ENCODE results near the gene CENPC.
A peak's percentile ranks its signal among the peaks of the same experiment; 100 is the strongest.
"Not testable (repeated sequence)": the region's sequence is repeated elsewhere in the genome, so short reads cannot be mapped to it uniquely, and the experiment has no call there.

Gene CENPC

GRCh38 chr4:67466751-67467150 is 78.6 kb downstream of the CENPC start:
- no peak for DNase-seq (ENCODE audit: low read depth in 2 of 2)

- no peak for DNase-seq (ENCODE audit: low read depth in 2 of 2)
Measured at GRCh38 chr4:67465763-67466052, 79.6 kb downstream of the CENPC start.

- DNase-seq (ENCODE audit: low read depth in 2 of 2), result no peak
Measured at GRCh38 chr4:67465032-67465762, 80.1 kb downstream of the CENPC start.

GRCh38 chr4:67460574-67460973 is 84.7 kb downstream of the CENPC start:
- no peak for DNase-seq (ENCODE audit: low read depth in 2 of 2)

- DNase-seq (ENCODE audit: low read depth in 2 of 2), result no peak
Measured at GRCh38 chr4:67459164-67459563, 86.1 kb downstream of the CENPC start.

GRCh38 chr4:67456577-67457196 is 88.6 kb downstream of the CENPC start:
- no peak for DNase-seq (ENCODE audit: low read depth in 2 of 2)

GRCh38 chr4:67452846-67453205 is 92.5 kb downstream of the CENPC start:
- not testable (repeated sequence) for DNase-seq (ENCODE audit: low read depth in 2 of 2)

- DNase-seq (ENCODE audit: low read depth in 2 of 2), result no peak
Measured at GRCh38 chr4:67452100-67452845, 93.0 kb downstream of the CENPC start.

- DNase-seq (ENCODE audit: low read depth in 2 of 2), result no peak
Measured at GRCh38 chr4:67451464-67451863, 93.8 kb downstream of the CENPC start.

GRCh38 chr4:67448621-67449020 is 96.7 kb downstream of the CENPC start:
- DNase-seq (ENCODE audit: low read depth in 2 of 2), result no peak

- DNase-seq (ENCODE audit: low read depth in 2 of 2), result no peak
Measured at GRCh38 chr4:67447873-67448272, 97.4 kb downstream of the CENPC start.

GRCh38 chr4:67446811-67447210 is 98.5 kb downstream of the CENPC start:
- no peak for DNase-seq (ENCODE audit: low read depth in 2 of 2)

- DNase-seq (ENCODE audit: low read depth in 2 of 2), result not testable (repeated sequence)
Measured at GRCh38 chr4:67445881-67446280, 99.4 kb downstream of the CENPC start.

GRCh38 chr4:67438975-67439374 is 106.3 kb downstream of the CENPC start:
- DNase-seq (ENCODE audit: low read depth in 2 of 2), result no peak

- DNase-seq (ENCODE audit: low read depth in 2 of 2), result peak; percentile 48 to 51
Measured at GRCh38 chr4:67437974-67438713, 107.2 kb downstream of the CENPC start.

GRCh38 chr4:67436742-67437141 is 108.6 kb downstream of the CENPC start:
- DNase-seq (ENCODE audit: low read depth in 2 of 2), result no peak

- no peak for DNase-seq (ENCODE audit: low read depth in 2 of 2)
Measured at GRCh38 chr4:67430989-67431388, 114.3 kb downstream of the CENPC start.

- DNase-seq (ENCODE audit: low read depth in 2 of 2), result no peak
Measured at GRCh38 chr4:67428819-67429218, 116.5 kb downstream of the CENPC start.

Data from fibroblast of skin of left quadriceps (primary cell).